SK-N-MC (cell line): ENCODE results near the gene ANK3.

Experiments
- EZH2 ChIP-seq: fragments of 200-600 bp; sonication (generic); IDR thresholded peaks from one replicate; pipeline ENCODE4 v1.6.1; 2017; ENCODE audit warnings: antibody characterized with exemption
- POLR2AphosphoS5 ChIP-seq: IDR thresholded peaks from 2 replicates; pipeline ENCODE4 v1.6.1; 2012; ENCODE audit warnings: mild to moderate bottlenecking, low read depth, low read length, borderline replicate concordance

GRCh38 chr10:60425392-60426110 is 35.9 kb upstream of the ANK3 start:
- TF ChIP-seq POLR2AphosphoS5 (no peak), EZH2 (no peak)
